GM19455 (cell line): ENCODE measurements around the gene KCNG2.

Experiments
- ATAC-seq: cut with Tn5 transposase; IDR thresholded peaks from one replicate; pipeline ENCODE4 v1.9.1; 2021; ENCODE audit not compliant: unreplicated experiment

Gene KCNG2

DNA sequence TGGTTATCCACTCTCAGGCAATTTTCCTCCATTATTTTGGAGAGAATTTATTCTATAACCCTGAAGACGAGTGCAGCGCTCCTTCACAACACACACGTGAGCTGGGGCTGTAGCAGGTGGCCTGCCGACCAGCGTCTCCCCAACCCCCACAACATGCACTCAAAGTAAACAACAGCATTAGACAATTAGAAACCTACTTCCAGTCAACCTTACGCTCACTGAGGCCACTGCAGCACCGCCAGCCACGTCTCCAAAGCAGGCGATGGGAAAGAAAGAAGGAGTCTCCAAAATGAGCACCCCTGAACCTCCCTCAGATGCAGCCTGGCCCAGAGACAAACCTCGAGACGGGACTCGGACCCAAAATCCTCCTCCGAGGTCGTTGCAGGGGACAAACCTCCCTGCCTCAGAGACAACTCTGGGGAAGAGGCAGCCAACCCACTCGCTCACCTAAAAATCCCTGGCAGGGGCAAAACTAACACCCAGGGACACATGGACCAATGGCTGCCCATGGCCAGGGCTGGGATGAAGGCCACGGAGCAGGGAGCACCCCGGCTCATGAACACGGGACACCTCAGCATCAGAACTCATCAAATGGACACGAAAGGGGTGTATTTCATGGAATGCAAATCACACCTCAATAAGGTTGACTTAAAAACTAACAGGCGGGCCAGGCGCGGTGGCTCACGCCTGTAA lies 151.1 kb downstream of the KCNG2 start:
- ATAC-seq: no peak
